Hair follicular keratinocyte (primary cell): ENCODE results near the gene NMRK2. TPM values are rescaled to one million over a fixed set of nuclear protein-coding genes. Genes with fewer than 3 reads are reported as not detected.

Experiments
- total RNA-seq: library from RNA; depleted of rRNA; stranded (reverse); fragments of >200 nt; gene quantifications from 2 replicates; pipeline ENCODE4 v1.2.3, GENCODE V29; 2015

NMRK2 gene, protein sequence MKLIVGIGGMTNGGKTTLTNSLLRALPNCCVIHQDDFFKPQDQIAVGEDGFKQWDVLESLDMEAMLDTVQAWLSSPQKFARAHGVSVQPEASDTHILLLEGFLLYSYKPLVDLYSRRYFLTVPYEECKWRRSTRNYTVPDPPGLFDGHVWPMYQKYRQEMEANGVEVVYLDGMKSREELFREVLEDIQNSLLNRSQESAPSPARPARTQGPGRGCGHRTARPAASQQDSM
- total RNA-seq = not detected in 2 replicates

DNA sequence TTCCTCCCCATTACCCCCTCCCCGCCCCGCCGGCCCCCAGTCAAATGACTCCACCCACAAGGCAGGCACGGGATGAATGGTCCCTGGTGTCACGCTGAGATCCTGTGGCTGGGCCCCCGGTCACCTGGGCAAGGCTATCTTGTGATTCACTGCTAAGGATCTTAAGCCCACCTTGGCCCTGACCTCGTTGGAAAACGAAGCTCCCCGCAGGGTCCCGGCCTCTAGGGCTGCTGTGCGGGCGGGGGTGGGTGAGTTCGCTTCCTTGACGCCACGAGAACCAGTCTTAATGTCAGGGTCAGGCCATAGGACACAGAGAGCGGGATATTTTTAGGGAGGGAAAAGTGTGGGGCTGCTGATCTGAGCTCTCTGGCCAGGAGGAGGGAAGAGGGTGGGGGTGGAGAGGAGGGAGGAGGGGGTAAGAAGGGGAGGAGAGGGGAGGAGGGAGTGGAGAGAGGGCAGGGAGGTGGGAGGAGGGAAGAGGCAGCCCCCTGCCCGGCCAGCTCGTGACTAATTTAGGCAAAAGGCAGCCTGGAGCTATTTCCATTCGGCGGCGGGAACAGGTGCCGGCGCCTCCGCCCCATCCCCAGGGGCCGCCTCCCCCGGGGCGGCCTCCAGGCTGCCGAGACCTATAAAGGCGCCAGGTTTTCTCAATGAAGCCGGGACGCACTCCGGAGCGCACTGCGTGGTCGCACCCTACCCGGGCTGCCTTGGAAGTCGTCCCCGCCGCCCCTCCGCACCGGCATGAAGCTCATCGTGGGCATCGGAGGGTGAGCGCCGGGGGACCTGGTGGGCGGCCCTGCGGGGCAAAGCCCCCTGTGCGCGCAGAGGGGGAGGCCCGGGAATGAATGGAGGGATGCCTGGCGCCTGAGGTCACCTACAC, at the start of gene NMRK2:
Gene NMRK2 (plus strand): TSS at position 139 of the 880 bp plus-strand sequence. CDS start 603 bp downstream, at position 742.

DNA sequence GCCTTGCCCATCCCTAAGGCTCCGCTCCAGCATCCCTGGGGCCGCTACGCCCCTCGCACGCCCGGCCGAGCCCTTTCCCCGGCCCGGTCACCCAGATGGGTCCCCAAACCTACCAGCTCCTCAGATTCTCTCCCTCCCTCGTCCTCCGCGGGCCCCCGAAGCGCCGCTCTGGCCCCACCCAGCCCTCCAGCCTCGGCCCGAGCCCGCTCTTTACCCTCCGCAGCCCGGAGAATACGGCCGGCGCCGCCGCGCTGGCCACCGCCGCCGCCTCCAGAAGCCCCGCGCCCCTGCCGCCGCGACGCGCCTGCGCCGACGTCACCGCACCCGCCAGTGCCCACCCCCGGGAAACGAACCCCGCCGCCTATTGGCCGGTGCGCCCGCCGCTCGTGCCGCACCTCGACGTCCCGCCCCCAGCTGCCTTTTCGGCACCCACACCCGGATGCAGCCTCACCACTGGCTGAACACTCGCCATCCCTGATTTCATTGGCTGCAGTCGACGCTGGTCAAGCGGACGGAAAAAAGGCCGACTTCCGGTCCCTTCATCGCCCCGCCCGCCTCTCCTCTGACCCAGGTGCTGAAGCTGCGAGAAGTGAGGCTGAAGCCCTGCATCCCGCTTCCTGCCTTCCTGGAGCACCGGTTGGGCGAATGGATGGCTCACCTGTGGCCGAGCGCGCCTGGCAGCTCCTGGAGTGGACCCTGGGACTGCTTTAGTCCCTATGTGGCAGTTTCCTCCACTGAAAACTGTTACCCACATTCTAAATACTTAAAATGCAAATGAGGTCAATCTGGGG, 38.1 kb downstream of the NMRK2 start, which contains the start of gene DAPK3:
Gene DAPK3 (minus strand): TSS at position 292 of the 791 bp plus-strand sequence. CDS start 1,364 bp downstream, outside the sequence.

DNA sequence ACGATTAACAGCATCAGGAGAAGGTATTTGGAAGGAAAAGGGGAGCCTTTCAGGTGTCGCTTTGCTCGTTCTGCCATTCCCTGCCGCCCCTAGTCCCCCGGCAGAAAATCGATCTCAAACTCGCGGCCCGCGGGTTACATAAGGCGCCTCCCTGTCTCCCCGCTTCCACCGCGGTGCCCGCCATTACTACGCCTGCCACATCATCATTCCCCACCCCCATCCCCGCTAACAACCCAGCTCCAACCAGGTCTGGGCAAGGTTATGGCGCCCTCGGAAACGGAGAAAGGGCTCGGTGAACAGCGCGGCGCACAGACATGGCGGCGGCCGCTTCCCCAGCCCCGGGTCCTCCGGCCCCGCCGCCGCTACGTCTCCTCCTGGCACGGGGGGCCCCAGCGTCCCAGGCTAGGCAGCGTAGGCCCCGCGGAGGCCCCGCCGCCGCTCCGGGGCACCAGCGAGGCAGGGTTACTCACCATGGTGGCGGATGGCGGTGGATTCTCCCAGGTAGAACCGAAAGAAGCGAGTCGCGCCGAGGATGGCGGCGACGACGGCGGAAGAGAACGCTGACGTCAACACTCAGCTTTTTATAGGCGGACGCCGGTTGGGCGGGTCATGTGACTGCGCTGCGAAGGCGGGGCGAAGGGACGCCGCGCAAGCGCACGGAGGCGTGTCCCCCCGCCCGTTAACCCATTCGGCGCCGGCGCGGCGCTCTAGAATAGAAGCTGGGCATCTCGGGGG, 52.2 kb downstream of the NMRK2 start, which contains the start of gene EEF2:
Gene EEF2 (minus strand): TSS at position 556 of the 735 bp plus-strand sequence. CDS start 83 bp downstream, at position 473.

Other genes with a start within 250 kb of the NMRK2 start
- 9.6 and 10.5 TPM in 2 replicates for gene PIP5K1C, start 232.6 kb upstream of the NMRK2 start, total RNA-seq
- gene TJP3, start 224.7 kb upstream of the NMRK2 start, total RNA-seq = under 0.01 and 1.7 TPM in 2 replicates
- gene APBA3, start 171.4 kb upstream of the NMRK2 start, total RNA-seq = 15.5 and 16.0 TPM in 2 replicates
- gene MRPL54, start 170.4 kb upstream of the NMRK2 start, total RNA-seq = 56.5 and 77.3 TPM in 2 replicates
- not detected in 2 replicates for gene RAX2, start 160.8 kb upstream of the NMRK2 start, total RNA-seq
- not detected in 2 replicates for gene MATK, start 146.7 kb upstream of the NMRK2 start, total RNA-seq
- not detected in 2 replicates for gene ZFR2, start 64.0 kb upstream of the NMRK2 start, total RNA-seq
- gene ATCAY, start 52.4 kb upstream of the NMRK2 start, total RNA-seq = not detected in 2 replicates
- 47.8 and 74.7 TPM in 2 replicates for gene DAPK3, start 38.0 kb downstream of the NMRK2 start, total RNA-seq
- gene EEF2, start 52.4 kb downstream of the NMRK2 start, total RNA-seq = 1,979 and 2,783 TPM in 2 replicates
- gene PIAS4, start 74.7 kb downstream of the NMRK2 start, total RNA-seq = 18.7 and 19.7 TPM in 2 replicates
- gene ZBTB7A, start 133.8 kb downstream of the NMRK2 start, total RNA-seq = 44.2 and 59.7 TPM in 2 replicates
- 125 and 150 TPM in 2 replicates for gene MAP2K2, start 191.1 kb downstream of the NMRK2 start, total RNA-seq
- gene CREB3L3, start 220.6 kb downstream of the NMRK2 start, total RNA-seq = not detected in 2 replicates
- 26.9 and 35.0 TPM in 2 replicates for gene SIRT6, start 249.5 kb downstream of the NMRK2 start, total RNA-seq
- 0.16 and 0.57 TPM in 2 replicates for gene ANKRD24, start 249.6 kb downstream of the NMRK2 start, total RNA-seq